Endothelial cell of umbilical vein (primary cell): ENCODE data around the gene LATS2.

ENCODE experiments used
- CTCF ChIP-seq, 2 donors: IDR thresholded peaks; 1 replicate in 1 of 2; 2 replicates in 1 of 2; pipeline ENCODE4 v1.5.1; 2011; ENCODE audit warnings: low read length in 2 of 2, mild to moderate bottlenecking in 2 of 2, moderate library complexity in 2 of 2, control low read depth in 1 of 2, inconsistent platforms in 1 of 2, low read depth in 1 of 2; ENCODE audit not compliant: insufficient read depth in 1 of 2; ENCODE audit errors: extremely low read depth in 1 of 2
- EZH2 ChIP-seq: IDR thresholded peaks from 2 replicates; pipeline ENCODE4 v1.6.1; 2012; ENCODE audit warnings: borderline replicate concordance, low read depth, mild to moderate bottlenecking, moderate library complexity, low read length, inconsistent platforms; ENCODE audit not compliant: severe bottlenecking
- FOS ChIP-seq: IDR thresholded peaks from 2 replicates; pipeline ENCODE4 v1.6.1; 2011; ENCODE audit warnings: mild to moderate bottlenecking, low read length, moderate library complexity, borderline replicate concordance; ENCODE audit not compliant: insufficient read depth
- JUN ChIP-seq: IDR thresholded peaks from 2 replicates; pipeline ENCODE4 v1.6.1; 2011; ENCODE audit warnings: borderline replicate concordance, low read depth; ENCODE audit not compliant: insufficient read length, insufficient read depth
- MAX ChIP-seq: IDR thresholded peaks from 2 replicates; pipeline ENCODE4 v1.6.1; 2011; ENCODE audit not compliant: insufficient read depth, insufficient read length
- POLR2A ChIP-seq: IDR thresholded peaks from 2 replicates; pipeline ENCODE4 v1.6.1; 2012; ENCODE audit warnings: low read depth, mild to moderate bottlenecking, control low read depth, low read length
- POLR2AphosphoS5 ChIP-seq: IDR thresholded peaks from 2 replicates; pipeline ENCODE4 v1.6.1; 2012; ENCODE audit warnings: low read depth, mild to moderate bottlenecking, control low read depth, low read length, moderate library complexity; ENCODE audit not compliant: insufficient read depth

GRCh38 chr13:20967340-20967739 lies 94.0 kb downstream of the LATS2 start:
- TF ChIP-seq POLR2AphosphoS5 (no peak), CTCF (IDR thresholded peaks at IDR 0.05; ENCODE audit: extremely low read depth in 1 of 2, insufficient read depth in 1 of 2, low read depth in 1 of 2, low read length in 2 of 2) (no peak), POLR2A (no peak), FOS (no peak), EZH2 (no peak), MAX (no peak), JUN (no peak)
